OCI-LY1 (cell line): ENCODE results near the gene MAP3K6.

ENCODE experiments used
- EZH2 ChIP-seq: fragments of 200-600 bp; sonication (generic), shearing (Covaris generic); IDR thresholded peaks from 2 replicates; pipeline ENCODE4 v1.8.0; 2017; ENCODE audit warnings: borderline replicate concordance, mixed run types, mild to moderate bottlenecking, antibody characterized with exemption, low read length, moderate library complexity, mixed read lengths
- TF ChIP-seq, protein P1 (sequence below): fragments of 200-600 bp; sonication (generic), shearing (Covaris generic); IDR thresholded peaks from 2 replicates; pipeline ENCODE4 v1.5.1; 2017; ENCODE audit warnings: mild to moderate bottlenecking, antibody characterized with exemption, low read length, moderate library complexity, mixed read lengths

DNA sequence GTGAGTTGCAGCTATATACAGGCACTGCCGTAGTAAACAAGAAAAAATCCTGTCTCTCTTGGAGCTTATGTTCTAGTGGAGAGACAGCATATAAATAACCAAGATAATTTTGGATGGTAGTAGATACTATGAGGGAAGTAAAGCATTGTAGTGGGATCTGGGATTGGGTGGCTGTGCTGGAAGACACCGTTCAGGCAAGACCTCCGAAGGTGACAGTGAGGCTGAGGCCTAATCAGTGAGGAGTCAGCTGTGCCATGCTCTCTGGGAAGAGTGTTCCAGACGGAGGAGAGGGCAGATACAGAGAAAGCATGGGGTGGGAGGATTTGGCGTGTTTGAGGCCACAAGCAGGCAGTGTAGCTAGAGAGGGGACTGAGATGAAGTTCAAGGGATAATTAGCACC is 38.8 kb downstream of the MAP3K6 start:
- TF ChIP-seq, protein P1, sequence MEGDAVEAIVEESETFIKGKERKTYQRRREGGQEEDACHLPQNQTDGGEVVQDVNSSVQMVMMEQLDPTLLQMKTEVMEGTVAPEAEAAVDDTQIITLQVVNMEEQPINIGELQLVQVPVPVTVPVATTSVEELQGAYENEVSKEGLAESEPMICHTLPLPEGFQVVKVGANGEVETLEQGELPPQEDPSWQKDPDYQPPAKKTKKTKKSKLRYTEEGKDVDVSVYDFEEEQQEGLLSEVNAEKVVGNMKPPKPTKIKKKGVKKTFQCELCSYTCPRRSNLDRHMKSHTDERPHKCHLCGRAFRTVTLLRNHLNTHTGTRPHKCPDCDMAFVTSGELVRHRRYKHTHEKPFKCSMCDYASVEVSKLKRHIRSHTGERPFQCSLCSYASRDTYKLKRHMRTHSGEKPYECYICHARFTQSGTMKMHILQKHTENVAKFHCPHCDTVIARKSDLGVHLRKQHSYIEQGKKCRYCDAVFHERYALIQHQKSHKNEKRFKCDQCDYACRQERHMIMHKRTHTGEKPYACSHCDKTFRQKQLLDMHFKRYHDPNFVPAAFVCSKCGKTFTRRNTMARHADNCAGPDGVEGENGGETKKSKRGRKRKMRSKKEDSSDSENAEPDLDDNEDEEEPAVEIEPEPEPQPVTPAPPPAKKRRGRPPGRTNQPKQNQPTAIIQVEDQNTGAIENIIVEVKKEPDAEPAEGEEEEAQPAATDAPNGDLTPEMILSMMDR = no peak
- TF ChIP-seq EZH2 = no peak
